ENCODE results near the gene EHMT1. TPM values are rescaled to one million over a fixed set of nuclear protein-coding genes. Genes with fewer than 3 reads are reported as not detected.

The EHMT1 gene
- total and polyA plus RNA-seq, 9 of the 15 experiments (the other 6 are each of a cell fraction or from before 2014, with no cell fraction given): 2.2 to 76.0 (median 36.4) TPM

GRCh38 chr9:137611623-137612609 lies 6.9 kb upstream of the EHMT1 start (continued):
- TF ChIP-seq ADNP (tag; IDR thresholded peaks at IDR 0.05) (no peak), ELF2 (CRISPR knock-in tag; IDR thresholded peaks at IDR 0.05) (no peak), ZNF586 (CRISPR knock-in tag; conservative IDR thresholded peaks at IDR 0.05) (no peak), POLR2G (IDR thresholded peaks at IDR 0.05; ENCODE audit: low read depth, low read length) (peak; percentile 76), MCM5 (IDR thresholded peaks at IDR 0.05; ENCODE audit: low read depth) (no peak), ZBTB1 (CRISPR knock-in tag; IDR thresholded peaks at IDR 0.05; ENCODE audit: borderline replicate concordance, low read depth) (no peak), NONO (IDR thresholded peaks at IDR 0.05; ENCODE audit: low read depth in 2 of 2, low read length in 1 of 2) (no peak), PTBP1 (IDR thresholded peaks at IDR 0.05; ENCODE audit: low read depth, low read length) (no peak), SIRT6 (IDR thresholded peaks at IDR 0.05; ENCODE audit: low read depth, low read length) (no peak), YBX1 (IDR thresholded peaks at IDR 0.05) (no peak), MAX (CRISPR knock-in tag; IDR thresholded peaks at IDR 0.05) (no peak)
- TF ChIP-seq, protein P1, sequence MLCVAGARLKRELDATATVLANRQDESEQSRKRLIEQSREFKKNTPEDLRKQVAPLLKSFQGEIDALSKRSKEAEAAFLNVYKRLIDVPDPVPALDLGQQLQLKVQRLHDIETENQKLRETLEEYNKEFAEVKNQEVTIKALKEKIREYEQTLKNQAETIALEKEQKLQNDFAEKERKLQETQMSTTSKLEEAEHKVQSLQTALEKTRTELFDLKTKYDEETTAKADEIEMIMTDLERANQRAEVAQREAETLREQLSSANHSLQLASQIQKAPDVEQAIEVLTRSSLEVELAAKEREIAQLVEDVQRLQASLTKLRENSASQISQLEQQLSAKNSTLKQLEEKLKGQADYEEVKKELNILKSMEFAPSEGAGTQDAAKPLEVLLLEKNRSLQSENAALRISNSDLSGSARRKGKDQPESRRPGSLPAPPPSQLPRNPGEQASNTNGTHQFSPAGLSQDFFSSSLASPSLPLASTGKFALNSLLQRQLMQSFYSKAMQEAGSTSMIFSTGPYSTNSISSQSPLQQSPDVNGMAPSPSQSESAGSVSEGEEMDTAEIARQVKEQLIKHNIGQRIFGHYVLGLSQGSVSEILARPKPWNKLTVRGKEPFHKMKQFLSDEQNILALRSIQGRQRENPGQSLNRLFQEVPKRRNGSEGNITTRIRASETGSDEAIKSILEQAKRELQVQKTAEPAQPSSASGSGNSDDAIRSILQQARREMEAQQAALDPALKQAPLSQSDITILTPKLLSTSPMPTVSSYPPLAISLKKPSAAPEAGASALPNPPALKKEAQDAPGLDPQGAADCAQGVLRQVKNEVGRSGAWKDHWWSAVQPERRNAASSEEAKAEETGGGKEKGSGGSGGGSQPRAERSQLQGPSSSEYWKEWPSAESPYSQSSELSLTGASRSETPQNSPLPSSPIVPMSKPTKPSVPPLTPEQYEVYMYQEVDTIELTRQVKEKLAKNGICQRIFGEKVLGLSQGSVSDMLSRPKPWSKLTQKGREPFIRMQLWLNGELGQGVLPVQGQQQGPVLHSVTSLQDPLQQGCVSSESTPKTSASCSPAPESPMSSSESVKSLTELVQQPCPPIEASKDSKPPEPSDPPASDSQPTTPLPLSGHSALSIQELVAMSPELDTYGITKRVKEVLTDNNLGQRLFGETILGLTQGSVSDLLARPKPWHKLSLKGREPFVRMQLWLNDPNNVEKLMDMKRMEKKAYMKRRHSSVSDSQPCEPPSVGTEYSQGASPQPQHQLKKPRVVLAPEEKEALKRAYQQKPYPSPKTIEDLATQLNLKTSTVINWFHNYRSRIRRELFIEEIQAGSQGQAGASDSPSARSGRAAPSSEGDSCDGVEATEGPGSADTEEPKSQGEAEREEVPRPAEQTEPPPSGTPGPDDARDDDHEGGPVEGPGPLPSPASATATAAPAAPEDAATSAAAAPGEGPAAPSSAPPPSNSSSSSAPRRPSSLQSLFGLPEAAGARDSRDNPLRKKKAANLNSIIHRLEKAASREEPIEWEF (CRISPR knock-in tag; IDR thresholded peaks at IDR 0.05): no peak
- TF ChIP-seq, protein P2, sequence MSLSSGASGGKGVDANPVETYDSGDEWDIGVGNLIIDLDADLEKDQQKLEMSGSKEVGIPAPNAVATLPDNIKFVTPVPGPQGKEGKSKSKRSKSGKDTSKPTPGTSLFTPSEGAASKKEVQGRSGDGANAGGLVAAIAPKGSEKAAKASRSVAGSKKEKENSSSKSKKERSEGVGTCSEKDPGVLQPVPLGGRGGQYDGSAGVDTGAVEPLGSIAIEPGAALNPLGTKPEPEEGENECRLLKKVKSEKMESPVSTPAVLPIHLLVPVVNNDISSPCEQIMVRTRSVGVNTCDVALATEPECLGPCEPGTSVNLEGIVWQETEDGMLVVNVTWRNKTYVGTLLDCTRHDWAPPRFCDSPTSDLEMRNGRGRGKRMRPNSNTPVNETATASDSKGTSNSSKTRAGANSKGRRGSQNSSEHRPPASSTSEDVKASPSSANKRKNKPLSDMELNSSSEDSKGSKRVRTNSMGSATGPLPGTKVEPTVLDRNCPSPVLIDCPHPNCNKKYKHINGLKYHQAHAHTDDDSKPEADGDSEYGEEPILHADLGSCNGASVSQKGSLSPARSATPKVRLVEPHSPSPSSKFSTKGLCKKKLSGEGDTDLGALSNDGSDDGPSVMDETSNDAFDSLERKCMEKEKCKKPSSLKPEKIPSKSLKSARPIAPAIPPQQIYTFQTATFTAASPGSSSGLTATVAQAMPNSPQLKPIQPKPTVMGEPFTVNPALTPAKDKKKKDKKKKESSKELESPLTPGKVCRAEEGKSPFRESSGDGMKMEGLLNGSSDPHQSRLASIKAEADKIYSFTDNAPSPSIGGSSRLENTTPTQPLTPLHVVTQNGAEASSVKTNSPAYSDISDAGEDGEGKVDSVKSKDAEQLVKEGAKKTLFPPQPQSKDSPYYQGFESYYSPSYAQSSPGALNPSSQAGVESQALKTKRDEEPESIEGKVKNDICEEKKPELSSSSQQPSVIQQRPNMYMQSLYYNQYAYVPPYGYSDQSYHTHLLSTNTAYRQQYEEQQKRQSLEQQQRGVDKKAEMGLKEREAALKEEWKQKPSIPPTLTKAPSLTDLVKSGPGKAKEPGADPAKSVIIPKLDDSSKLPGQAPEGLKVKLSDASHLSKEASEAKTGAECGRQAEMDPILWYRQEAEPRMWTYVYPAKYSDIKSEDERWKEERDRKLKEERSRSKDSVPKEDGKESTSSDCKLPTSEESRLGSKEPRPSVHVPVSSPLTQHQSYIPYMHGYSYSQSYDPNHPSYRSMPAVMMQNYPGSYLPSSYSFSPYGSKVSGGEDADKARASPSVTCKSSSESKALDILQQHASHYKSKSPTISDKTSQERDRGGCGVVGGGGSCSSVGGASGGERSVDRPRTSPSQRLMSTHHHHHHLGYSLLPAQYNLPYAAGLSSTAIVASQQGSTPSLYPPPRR (CRISPR knock-in tag; IDR thresholded peaks at IDR 0.05; ENCODE audit: borderline replicate concordance): no peak
- TF ChIP-seq, protein P3, sequence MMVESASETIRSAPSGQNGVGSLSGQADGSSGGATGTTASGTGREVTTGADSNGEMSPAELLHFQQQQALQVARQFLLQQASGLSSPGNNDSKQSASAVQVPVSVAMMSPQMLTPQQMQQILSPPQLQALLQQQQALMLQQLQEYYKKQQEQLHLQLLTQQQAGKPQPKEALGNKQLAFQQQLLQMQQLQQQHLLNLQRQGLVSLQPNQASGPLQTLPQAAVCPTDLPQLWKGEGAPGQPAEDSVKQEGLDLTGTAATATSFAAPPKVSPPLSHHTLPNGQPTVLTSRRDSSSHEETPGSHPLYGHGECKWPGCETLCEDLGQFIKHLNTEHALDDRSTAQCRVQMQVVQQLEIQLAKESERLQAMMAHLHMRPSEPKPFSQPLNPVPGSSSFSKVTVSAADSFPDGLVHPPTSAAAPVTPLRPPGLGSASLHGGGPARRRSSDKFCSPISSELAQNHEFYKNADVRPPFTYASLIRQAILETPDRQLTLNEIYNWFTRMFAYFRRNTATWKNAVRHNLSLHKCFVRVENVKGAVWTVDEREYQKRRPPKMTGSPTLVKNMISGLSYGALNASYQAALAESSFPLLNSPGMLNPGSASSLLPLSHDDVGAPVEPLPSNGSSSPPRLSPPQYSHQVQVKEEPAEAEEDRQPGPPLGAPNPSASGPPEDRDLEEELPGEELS (CRISPR knock-in tag; IDR thresholded peaks at IDR 0.05; ENCODE audit: borderline replicate concordance): no peak
